Coronary artery (tissue), 2 donors: Measurements from ENCODE around the gene ARL8A.

Source experiments
- DNase-seq: peaks from one replicate; pipeline ENCODE4 v3.0.0-alpha.2; 2017; ENCODE audit warnings: low spot score
- H3K27ac ChIP-seq, 2 donors: fragments of 200-600 bp; sonication (generic); one replicate each; pipeline ENCODE4 v1.5.1; 2016 to 2019
- H3K4me3 ChIP-seq: fragments of 200-600 bp; sonication (generic); 2 replicates; pipeline ENCODE4 v1.5.1; 2016; ENCODE audit warnings: mild to moderate bottlenecking, moderate library complexity
- TF ChIP-seq, protein P1 (sequence below): fragments of 200-600 bp; sonication (generic); IDR thresholded peaks from one replicate; pipeline ENCODE4 v1.5.1; 2019; ENCODE audit warnings: antibody characterized with exemption

Gene ARL8A

GRCh38 chr1:202189001-202189790, 44.7 kb upstream of the ARL8A start:
- no peak for DNase-seq
- H3K27ac ChIP-seq = no peak overlapping the region
- TF ChIP-seq, protein P1, sequence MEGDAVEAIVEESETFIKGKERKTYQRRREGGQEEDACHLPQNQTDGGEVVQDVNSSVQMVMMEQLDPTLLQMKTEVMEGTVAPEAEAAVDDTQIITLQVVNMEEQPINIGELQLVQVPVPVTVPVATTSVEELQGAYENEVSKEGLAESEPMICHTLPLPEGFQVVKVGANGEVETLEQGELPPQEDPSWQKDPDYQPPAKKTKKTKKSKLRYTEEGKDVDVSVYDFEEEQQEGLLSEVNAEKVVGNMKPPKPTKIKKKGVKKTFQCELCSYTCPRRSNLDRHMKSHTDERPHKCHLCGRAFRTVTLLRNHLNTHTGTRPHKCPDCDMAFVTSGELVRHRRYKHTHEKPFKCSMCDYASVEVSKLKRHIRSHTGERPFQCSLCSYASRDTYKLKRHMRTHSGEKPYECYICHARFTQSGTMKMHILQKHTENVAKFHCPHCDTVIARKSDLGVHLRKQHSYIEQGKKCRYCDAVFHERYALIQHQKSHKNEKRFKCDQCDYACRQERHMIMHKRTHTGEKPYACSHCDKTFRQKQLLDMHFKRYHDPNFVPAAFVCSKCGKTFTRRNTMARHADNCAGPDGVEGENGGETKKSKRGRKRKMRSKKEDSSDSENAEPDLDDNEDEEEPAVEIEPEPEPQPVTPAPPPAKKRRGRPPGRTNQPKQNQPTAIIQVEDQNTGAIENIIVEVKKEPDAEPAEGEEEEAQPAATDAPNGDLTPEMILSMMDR = peak; percentile 94
- no peak overlapping the region for H3K4me3 ChIP-seq

- TF ChIP-seq, protein P1 = no peak
- Histone ChIP-seq H3K4me3 (no peak overlapping the region), H3K27ac (no peak overlapping the region)
- no peak for DNase-seq
Measured at GRCh38 chr1:202187697-202188407, 43.3 kb upstream of the ARL8A start.

DNA sequence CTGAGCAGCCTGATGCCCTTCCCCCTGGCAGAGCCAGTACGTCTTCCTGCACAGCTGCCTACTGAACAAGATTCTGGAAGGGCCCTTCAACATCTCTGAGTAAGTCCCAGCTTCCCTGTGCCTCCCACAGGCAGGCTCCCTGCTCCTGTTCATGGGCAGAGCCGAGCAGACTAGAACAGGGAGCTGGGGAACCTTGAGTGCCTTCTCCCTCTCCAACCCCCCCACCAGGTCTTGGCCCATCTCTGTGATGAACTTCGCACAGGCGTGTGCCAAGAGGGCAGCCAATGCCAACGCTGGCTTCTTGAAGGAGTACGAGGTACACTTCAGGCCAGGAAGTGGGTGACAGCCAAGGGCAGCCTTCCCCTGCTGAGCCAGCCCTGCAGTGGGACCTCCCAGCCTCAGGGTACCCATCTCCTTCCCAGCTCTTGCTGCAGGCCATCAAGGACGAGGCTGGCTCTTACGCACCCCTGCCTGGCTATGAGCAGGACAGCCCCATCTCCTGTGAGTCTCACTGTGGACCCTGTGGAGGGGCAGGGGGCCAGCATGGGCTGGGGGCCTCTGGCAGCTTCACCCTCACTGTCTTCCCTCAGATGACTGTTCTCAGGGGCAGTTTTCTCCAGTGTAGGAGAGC, 42.6 kb upstream of the ARL8A start:
- no peak overlapping the region for H3K4me3 ChIP-seq
- no peak overlapping the region for H3K27ac ChIP-seq
- TF ChIP-seq, protein P1 = no peak
- no peak for DNase-seq

DNA sequence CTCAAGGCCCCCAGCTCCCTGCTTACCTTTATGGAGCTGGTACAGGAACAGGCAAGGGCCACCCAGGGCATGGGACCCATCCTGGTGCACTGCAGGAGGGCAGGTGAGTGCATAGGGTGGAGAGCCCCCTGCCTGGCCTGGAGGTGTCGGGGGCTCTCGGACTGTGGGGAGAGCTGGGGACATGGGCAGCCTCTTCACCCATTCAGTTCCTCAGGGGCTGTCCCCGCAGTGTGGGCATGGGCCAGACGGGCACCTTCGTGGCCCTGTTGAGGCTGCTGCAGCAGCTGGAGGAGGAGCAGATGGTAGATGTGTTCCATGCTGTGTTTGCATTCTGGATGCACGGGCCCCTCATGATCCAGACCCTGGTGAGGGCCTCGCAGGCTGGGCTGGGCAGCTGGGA, 41.8 kb upstream of the ARL8A start:
- no peak for DNase-seq
- Histone ChIP-seq H3K27ac (no peak overlapping the region), H3K4me3 (no peak overlapping the region)
- TF ChIP-seq, protein P1 = no peak

DNA sequence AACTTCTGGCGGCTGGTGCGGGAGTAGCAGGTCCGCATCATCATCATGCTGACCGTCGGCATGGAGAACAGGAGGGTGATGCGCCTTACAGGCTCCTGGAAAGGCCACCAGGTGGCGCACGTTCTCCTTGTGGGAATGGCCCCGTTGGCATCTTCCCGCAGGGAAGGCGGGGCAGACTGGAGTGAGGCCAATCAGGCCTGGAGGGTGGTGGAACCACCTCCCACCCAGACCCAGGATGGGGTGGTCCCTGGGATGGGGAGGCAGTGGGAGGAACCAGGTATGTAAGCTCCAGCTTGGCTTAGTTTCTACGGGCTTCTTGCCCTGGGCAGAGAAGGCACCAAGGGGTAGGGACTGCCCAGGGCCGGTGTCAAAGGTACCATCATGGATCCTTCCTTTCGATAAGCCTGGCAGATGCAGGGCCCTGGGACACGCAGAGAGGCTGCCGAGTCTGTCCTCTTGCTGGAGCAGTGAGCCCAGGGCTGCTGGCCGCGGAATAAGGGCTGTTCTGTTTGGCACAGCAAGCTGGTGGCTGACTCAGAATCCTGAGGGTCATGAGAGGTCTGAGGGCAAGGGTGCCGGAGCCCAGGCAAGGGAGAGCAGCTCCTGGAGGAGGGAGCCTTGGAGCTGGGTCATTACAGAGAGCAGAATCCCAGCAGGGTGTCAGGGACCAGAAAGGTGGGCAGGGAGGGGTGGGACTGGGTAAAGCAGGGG, 40.4 kb upstream of the ARL8A start:
- H3K4me3 ChIP-seq = peak overlapping the region; percentile 27
- no peak for DNase-seq
- H3K27ac ChIP-seq = no peak overlapping the region
- TF ChIP-seq, protein P1 = peak; percentile 84

DNA sequence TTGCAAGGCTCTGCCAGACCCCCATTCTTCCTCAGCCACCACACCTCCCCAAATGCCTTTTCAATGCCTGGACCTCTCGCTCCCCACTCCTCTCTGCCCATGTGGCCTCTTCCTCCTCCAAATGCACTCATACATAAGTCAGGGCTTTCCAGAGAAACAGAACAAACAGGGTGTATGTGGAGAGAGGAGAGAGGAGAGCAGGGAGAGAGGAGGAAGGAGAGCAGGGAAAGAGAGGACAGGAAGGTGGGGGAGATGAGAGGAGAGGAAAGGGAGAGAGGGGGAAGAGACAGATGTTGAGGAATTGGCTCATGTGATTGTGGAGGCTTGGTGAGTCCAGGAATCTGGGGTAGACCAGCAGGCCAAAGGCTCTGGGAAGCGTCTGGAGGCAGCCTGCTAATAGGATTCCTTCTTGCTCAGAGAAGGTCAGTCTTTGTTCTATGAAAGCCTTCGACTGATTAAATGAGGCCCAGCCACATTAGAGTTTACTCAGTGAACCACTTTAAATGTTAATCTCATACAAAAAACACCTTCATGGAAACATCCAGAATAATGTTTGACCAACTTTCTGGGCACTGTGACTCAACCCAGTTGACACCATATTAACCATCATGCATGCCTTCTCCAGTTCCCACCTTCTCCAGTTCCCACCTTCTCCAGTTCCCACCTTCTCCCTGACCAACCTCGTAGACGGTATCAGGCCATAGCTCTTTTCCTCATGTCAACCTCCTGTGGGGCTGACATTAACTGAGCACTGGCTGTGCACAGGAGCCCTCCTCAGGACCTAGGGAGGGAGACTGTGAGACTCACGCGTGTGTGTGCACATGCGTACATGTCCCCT, 37.7 kb upstream of the ARL8A start:
- TF ChIP-seq, protein P1 = no peak
- Histone ChIP-seq H3K4me3 (no peak overlapping the region), H3K27ac (no peak overlapping the region)
- DNase-seq = no peak
